ENCODE data around the gene PSMG1.

Gene PSMG1

GRCh38 chr21:39155578-39155977 lies 27.7 kb downstream of the PSMG1 start:
- DNase-seq = no peak

DNA sequence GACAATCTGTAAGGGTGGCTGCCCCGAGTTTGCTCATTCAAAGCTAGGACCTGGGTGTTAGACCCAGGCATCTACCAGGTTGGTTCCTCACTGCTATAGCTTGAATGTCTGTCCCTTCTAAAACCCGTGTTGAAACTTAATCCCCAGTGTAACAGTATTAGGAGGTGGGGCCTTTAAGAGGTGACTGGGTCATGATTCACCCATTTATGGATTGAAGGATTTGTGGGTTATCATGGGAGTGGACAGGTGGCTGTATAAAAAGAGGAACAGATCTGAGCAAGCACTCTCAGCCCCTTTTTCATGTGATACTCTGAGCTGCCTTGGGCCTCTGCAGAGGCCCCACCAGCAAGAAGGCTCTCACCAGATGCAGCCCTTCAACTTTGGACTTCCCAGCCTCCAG lies 29.4 kb downstream of the PSMG1 start:
- DNase-seq = no peak

DNA sequence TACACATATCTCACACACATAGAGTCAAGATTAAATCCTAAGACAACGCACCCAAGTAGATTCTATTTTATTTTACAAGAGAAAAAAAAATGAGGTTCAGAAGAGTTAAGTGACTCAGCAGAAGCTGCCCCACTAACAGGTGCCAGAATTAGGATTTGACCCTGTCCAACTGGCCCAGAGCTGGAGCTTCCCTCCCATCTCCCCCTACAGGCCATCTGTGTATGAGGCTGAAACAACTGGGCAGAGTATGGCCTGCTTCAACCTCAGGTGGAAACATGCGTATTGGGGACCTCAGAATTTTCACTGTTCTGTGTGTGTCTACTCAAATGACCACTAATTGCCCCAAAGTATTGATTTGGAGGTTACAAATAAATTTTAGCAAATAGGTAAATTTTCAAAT lies 29.9 kb downstream of the PSMG1 start:
- no peak for DNase-seq

GRCh38 chr21:39152271-39152670 lies 31.0 kb downstream of the PSMG1 start:
- DNase-seq = no peak

GRCh38 chr21:39150877-39151276 lies 32.4 kb downstream of the PSMG1 start:
- DNase-seq = no peak

DNA sequence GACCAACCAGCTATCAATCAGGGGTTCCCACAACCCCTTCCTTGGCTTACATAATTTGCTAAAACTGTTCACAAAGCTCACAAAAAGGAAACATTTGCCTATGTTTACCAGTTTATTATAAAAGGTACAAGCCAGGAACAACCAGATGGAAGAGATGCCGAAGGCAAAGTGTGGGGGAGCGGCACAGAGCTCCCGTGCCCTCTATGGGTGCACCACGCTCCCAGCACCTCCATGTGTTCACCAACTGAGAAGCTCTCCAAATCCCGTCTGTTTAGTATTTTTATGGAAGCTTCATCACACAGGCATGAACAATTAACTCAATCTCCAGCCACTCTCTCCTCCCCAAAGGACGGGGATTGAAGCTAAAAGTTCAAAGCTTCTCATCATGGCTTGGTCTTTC lies 32.9 kb downstream of the PSMG1 start:
- DNase-seq = no peak

GRCh38 chr21:39149882-39150281 lies 33.4 kb downstream of the PSMG1 start:
- DNase-seq = no peak

DNA sequence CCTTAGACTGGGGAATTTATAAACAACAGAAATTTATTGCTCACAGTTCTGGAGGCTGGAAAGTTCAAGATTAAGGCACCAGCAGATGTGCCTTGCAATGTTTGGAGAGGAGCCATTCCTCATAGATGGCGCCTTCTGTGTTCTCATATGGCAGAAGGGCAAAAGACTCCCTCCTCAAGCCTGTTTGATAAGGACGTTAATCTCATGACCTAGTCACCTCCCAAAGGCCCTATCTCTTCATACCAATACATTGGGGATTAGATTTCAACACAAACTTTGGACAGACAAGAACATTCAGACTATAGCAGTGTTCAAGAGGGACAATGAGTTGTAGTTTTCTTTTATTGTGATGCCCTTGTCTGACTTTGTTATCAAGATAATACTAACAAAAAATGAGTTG lies 34.3 kb downstream of the PSMG1 start:
- DNase-seq = no peak

DNA sequence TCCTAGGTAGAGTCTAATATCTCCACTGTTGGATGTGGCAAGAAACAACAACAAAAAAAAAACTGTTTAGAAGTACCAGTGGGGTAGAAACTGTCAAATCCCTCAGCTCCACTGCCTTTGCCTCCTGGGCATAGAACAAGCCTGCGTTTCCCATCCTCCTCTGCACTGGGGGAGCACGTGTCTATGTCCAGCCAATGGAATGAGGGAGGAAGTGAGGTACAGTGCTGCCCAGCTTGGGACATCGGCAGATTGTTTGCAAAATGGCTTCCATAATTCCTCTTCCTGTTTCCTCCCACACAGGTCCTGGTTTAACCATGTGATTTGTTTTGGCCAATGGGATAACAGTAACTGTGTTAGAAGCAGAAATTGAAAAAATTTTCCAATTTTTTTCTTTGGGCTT lies 39.1 kb downstream of the PSMG1 start:
- no peak for DNase-seq

DNA sequence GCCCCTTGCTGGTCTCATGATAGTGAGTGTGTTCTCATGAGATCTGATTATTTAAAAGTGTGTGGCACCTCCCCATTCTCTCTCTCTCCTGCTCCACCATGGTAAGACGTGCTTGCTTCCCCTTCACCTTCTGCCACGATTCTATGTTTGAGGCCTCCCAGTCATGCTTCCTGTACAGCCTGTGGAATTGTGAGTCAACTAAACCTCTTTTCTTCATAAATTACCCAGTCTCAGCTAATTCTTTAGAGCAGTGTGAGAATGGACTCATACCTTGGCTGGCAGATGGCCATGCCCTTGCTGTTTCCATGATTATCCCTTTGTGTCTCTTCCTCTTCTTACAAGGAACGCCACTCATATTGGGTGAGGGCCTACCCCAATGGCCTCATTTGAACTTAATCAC lies 40.3 kb downstream of the PSMG1 start:
- DNase-seq = no peak

DNA sequence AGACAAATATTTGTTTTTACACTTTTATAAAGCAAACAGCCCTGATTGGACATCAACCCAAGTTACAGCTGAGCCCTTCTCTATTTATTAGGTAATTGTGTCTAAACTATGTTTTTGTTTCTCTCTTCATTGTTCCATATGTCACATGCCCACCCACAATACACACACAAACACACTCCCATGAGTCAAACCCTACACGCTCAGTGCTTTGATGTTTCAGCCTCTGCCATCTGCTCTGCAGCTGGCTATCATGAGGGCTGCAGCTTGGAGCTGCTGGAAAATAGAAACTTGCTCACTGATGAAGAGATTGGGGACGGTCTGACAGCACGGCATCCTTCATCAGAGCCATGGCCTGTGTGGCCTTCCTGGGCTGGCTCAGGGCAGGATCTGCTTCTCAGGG lies 41.7 kb downstream of the PSMG1 start:
- DNase-seq = peak in 1 of 5 experiments; percentile 15

GRCh38 chr21:39137248-39138178 lies 45.7 kb downstream of the PSMG1 start:
- peak in 1 of 5 experiments; percentile 32 for DNase-seq

GRCh38 chr21:39136711-39137110 lies 46.5 kb downstream of the PSMG1 start:
- DNase-seq = no peak

DNA sequence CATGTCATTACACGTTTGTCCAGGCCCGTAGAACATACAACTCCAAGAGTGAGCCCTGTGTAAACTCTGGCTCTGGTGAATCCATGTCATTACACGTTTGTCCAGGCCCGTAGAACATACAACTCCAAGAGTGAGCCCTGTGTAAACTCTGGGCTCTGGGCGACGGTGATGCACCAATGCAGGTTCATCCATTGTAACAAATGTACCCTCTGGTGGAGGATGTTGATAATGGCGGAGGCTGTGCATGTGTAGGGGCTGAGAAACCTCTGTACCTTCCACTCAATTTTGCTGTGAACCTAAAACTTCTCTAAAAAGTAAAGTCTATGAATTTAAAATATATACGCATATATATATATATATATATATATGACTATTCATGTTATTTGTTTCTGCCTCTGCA lies 47.1 kb downstream of the PSMG1 start:
- peak in 1 of 5 experiments; percentile 59 for DNase-seq

DNA sequence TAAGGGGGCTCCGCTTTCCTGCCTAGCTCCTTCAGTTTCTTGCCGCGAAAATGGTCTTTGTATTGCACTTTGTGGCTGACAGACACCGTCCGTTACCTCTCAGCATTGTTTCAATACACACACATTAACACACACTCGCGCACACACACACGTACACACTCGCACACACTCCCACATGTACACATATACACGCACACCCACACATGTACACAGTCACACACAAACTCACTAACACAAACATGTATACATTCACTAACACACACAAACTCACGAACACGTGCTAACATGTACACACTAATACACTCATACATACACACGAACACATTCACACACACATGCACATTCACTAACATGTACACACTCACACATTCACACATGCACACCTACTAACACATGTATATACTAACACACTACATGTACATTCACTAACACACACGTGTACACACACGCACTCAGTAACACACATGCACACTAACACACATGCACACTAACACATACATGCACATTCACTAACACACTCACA lies 48.9 kb downstream of the PSMG1 start:
- DNase-seq = no peak

DNA sequence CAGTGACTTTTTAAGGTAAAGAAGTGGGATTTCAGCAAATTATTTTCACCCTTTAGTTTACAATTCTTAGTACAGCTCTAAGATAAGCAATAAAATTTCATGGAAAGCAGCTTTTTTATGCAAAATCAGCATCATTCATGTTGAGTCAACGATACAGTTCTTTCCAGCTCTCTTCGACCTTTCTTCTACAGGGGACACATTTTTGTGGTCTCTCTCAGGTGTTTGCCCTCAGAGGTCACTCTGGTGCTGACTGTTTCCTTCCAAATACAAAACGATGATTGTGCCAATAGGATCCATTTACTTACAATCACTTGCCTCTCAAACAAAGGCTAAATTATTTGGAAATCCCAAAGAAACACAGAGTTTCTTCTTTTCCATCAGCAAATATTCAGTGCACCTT lies 51.0 kb downstream of the PSMG1 start:
- no peak for DNase-seq

GRCh38 chr21:39131791-39132190 lies 51.5 kb downstream of the PSMG1 start:
- no peak for DNase-seq

GRCh38 chr21:39127506-39127905 lies 55.7 kb downstream of the PSMG1 start:
- no peak for DNase-seq

GRCh38 chr21:39126486-39126806 lies 56.8 kb downstream of the PSMG1 start:
- DNase-seq = no peak

- peak in 1 of 5 experiments; percentile 69 for DNase-seq
Measured at GRCh38 chr21:39125752-39126485, 57.3 kb downstream of the PSMG1 start.
